Fibroblast of gingiva (primary cell): ENCODE measurements around the gene PRODH2.
"Not testable (repeated sequence)": the region's sequence is repeated elsewhere in the genome, so short reads cannot be mapped to it uniquely, and the experiment has no call there.

Experiments
- DNase-seq: peaks from one replicate; pipeline ENCODE4 v3.0.0-alpha.2; 2011; ENCODE audit warnings: low read depth

PRODH2 gene

DNA sequence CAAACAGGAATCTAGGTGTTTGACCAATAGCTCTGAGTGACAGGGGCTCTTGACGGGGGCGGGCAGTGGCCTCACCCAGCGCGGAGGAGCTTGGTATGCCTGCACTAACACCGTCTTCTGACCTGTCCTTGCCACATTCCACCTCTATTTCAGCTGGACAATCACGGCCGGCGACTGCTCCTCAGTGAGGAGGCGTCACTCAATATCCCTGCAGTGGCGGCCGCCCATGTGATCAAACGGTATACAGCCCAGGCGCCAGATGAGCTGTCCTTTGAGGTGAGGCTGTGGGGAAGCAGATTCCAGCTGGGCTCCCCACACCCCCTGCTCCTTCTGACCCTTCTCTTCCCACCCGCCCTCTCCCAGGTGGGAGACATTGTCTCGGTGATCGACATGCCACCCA, 32.6 kb downstream of the PRODH2 start:
- no peak for DNase-seq

DNA sequence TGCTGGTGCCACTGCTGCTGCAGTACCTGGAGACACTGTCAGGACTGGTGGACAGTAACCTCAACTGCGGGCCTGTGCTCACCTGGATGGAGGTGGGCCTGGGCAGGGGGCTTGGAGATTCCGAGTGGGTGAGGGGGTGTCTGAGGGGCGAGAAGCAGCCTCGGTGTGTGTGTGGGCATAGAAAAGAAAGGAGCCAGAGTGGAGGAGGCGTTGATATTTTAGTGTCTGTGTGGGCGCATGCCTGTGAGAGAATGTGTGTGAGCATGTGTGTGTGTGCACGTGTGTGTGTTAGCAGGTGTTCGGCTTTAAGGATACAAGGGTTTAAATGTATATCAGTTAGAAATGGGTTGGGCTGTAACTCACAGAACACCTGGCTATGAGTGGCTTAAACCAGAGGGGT, 33.6 kb downstream of the PRODH2 start:
- no peak for DNase-seq

DNA sequence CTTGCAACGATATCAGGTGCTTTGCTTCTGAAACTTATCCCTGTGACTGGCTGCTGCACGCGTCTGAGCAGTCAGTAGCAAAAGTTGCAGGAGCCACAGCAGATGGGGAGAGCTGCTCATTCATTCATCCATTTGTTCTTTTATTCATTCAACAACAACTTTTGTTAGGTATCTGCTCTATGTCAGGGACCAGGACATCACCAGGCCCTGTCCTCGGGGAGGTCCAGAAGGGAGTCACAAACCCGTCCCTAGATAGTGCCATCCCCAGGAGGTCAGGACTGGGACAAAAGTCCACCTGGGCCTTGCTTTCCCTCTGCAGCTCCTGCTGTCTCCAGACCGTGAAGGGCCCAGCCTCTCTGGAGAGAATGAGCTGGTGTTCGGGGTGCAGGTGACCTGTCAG, 34.7 kb downstream of the PRODH2 start:
- DNase-seq, result no peak

DNA sequence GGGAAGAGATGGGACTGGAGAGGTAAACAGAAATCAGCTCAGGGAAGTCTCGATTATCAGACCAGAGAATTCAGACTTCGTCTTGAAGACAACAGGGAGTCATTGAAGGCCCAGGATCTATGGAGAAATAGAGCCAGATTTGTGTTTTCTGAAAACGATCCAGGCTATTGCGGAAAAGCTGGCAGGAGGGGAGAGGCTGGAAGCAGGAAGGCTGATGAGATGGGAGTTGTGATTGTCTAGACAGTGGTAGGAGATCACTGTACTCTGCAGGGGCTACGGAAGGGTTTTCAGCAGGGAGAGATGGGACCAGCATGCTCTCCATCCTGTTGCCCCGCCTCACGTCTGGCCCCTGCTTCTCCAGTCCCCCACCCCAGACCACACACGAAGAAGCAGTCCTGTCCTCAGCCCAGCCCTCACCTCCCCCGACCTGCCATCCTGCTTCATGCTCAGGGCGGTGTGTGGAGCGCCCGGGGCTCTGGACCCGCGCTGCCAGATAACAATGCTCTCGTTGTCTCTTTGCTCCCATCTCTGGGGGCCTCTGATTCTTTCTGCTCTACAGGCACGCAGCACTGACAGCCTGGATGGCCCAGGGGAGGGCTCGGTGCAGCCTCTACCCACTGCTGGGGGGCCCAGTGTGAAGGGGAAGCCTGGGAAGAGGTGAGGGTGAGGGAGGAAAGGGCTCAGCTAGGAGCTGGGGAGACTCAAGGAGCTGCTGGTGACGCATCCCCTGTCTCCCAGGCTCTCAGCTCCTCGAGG, 35.4 kb downstream of the PRODH2 start:
- DNase-seq, result no peak

DNA sequence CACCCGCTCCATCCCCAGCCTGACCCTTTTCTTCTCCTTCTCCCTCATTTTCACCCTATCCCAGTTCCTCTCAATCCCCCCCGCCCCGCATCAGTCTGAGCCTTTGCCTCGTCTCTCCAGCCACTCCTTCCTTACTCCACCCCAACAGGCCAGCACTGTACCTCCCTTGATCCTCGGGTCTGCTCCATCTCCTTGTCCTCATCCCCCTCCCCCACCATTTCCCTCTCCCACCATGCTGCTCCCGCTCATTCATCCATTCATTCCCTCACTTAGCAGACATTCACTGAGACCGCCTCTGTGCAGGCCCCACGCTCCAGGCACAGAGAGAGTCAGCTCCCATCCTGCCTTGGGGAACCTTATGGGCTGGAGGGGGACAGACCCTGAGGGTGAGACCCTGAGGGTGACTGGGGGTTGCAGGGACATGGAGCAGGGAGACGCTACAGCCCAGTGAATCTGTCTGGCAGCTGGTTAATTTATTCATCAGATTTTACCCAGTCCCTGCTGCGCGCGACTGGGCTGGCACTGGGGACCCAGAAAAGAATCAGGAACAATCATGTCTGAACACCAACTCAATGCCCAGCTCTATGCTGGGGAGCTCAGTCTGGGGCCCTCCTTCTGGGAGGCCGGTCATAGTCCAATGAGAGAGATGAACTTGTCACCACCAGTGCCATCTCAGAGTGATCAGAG, 36.4 kb downstream of the PRODH2 start:
- DNase-seq, result no peak

DNA sequence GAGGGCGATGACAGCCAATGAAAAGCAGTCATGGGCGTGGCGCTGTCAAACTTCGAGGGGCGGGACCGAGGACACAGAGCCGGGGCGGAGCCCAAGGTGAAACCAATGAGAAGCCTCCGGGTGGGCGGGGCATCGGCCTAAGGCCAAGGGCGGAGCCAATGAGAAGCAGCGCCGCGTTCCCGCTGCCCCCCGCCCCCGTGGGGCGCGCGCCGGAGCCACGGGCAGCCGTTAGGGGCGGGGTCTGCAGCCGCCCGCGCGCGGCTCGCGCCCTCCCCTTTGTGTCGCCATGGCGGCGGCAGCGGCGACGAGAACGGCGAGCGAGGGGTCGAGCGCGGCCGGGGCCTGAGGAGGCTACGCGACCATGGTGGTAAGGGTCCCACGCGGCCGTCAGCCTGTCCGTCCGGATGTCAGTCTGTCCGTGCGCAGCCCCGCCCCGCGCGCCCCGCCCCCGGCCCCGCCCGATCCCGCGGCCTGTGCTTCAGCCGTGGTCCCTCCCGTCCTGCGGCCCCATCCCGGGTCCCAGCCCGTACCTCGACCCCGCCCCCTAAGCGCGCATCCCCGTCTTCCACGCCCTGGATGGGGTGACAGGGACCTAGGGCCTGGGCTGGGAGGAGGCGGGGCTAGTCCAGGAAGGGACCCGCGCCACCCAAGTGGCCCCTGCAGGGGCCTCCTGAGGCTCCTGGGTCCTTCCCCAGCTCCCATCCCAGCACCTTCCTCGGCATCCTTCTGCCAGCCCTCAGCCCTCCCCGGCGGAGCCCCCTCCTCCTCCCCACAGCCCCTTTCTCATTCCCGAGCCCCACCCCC, 37.1 kb downstream of the PRODH2 start, which contains the start of gene ARHGAP33:
TSS of gene ARHGAP33 (plus strand) at position 267 of the 804 bp plus-strand sequence. CDS start at position 362, 95 bp downstream.
- DNase-seq, result peak; percentile 91

DNA sequence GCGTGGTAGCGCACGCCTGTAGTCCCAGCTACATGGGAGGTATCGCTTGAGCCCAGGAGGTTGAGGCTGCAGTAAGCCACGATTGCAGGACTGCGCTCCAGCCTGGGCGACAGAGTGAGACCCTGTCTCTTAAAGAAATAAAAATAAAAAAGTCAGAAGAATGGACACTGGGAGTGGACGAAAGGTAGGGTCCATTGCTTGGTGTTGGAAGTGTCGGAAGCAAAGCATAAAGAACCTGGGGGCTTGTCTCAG, 37.7 kb downstream of the PRODH2 start:
- DNase-seq, result no peak

DNA sequence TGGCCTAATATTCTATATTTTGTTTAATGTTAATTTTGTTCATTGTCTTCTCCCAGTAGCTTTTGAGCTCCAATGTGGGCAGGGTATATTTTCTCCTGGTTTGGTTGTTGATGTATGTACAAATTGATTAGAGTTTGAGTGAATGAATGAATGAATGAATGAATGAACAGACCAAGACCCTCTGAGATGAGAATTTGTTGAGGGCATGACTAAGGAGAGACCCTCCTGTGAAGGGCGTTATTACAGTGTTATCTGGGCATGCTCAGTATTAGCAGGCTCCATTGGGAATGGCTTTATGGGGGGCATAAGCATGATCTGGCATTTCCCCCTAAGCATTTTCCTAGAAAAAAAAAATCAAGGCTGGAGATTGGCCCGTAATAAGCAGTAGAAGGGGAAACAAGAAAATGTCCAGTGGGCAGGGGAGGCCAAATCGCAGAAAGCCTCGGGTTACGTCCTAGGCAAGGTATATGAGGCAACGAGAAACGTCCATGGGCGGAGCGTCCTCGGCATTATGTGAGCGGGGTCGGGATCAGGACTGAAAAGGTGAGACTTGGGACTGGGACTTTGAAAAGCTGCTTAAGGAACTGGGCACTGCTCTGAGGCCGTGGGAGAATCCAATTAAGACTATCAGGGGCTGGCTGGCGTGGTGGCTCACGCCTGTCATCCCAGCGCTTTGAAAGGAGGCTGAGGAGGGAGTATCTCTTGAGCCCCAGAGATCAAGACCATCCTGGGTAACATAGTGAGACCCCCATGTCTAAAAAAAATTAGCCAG, 38.2 kb downstream of the PRODH2 start:
- no peak for DNase-seq

DNA sequence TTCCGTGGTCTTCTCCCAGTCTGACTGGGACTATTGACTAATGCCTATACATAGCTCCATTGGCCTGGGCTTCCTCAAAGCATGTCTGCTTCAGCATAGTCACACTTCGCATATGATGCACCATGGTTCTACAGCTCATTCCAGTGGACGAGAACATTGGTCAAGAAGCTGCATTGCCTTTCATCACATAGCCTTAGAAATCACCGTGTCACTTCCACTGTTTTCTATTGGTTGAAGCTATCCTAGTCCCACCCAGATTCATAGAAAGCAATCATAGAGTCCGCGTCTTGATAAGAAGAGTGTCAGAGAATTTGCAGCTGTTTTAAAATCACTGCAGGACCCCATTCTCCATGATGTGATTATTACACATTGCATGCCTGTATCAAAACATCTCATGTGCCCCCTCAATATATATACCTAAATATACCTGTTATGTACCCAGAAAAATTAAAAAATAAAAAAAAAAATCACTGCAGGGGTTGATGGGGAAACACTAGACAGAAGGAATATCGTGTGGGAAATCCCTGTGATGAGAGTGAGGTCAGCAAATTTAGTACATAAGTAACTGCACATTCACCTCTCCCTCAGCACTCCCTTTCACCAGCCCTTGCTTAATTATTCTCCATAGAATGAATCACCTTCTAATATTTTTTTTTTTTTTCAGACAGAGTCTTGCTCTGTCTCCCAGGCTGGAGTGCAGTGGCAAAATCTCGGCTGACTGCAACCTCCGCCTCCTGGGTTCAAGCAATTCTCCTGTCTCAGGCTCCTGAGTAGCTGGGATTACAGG, 39.4 kb downstream of the PRODH2 start:
- DNase-seq, result no peak

DNA sequence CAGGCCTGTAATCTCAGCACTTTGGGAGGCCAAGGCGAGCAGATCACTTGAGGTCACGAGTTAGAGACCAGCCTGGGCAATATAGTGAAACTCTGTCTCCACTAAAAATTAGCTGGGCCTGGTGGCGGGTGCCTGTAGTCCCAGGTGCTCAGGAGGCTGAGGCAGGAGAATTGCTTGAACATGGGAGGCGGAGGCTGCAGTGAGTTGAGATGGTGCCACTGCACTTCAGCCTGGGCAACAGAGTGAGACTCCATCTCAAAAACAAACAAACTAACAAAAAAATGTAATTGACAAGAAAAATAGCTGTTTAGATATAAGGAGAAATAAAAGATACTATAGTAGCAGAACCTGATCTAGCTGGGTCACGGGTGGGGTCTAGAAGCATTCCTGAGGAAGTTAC, 40.3 kb downstream of the PRODH2 start:
- not testable (repeated sequence) for DNase-seq

DNA sequence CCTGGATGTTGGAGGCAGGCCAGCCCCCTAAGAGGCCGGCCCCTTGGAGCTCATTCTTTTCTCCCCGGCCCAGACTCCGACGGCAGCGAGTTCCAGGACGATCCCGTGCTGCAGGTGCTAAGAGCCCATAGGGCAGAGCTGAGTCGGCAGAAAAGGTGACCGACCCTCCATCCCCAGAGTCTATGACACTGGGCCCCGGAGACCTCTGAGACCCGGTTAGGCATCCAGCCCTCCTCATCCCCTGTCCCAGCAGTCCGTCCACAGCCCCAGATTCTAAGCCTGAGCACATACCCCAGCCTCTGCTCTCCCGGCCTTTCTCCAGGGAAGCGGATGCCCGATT, 44.6 kb downstream of the PRODH2 start:
- no peak for DNase-seq

DNA sequence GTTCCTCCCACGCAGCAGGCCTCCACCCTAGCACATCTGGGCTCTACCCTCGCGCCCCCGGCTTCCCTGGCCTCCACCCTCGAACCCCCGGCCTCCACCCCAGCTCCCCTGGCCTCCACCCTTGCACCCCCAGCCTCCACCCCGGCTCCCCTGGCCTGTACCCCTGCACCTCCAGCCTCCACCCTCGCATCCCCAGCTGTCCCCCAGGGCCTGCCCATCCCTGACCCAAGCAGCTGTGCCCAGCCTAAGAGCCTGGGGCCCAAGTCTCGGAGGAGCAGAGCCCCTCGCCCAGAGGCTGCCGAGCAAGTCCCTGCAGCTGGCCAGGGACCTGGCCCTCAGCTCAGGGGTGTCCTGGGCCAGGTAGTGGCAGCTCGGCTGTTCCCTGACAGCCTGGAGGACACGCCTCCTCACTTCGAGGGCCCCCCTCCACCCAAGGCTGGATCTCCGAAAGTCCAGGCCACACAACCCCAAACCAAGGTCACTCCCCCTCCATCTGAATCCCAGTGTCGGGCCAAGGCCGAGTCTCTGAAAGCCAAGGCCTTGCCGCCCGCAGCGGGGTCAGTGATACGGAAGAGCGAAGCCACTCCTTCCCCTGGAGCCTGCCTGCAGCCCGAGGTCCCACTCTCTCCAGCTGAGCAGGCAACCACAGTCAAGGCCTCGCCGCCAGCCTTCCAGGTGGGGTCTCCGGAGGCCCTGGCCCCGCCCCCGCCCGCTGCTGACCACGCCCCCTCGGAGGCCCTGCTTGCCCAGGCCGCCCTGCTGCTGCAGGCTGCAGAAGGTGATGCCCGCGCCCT, 45.2 kb downstream of the PRODH2 start:
- no peak for DNase-seq

DNA sequence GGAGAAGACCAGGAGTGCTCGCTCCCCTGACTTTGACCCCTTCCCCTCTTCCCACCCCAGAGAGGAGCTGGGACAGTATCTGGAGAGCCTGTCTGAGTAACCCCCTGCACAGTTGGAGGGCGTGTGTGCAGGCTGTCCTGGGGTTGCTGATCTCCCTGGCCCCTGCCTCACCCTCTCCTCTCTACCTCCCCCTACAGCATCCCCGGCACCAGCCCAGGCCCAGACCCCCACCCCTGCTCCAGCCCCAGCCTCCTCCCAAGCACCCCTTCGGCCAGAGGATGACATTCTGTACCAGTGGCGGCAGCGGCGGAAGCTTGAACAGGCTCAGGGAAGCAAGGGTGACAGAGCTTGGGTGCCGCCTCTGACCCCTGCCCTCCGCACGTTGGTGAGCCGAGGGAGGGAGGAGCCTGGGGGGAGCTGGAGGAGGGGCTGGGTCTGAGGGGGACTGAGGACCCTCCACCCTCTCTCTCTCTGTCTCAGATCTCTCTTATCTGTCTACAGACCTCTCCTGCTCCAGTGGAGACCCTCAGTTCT, 46.0 kb downstream of the PRODH2 start:
- no peak for DNase-seq

DNA sequence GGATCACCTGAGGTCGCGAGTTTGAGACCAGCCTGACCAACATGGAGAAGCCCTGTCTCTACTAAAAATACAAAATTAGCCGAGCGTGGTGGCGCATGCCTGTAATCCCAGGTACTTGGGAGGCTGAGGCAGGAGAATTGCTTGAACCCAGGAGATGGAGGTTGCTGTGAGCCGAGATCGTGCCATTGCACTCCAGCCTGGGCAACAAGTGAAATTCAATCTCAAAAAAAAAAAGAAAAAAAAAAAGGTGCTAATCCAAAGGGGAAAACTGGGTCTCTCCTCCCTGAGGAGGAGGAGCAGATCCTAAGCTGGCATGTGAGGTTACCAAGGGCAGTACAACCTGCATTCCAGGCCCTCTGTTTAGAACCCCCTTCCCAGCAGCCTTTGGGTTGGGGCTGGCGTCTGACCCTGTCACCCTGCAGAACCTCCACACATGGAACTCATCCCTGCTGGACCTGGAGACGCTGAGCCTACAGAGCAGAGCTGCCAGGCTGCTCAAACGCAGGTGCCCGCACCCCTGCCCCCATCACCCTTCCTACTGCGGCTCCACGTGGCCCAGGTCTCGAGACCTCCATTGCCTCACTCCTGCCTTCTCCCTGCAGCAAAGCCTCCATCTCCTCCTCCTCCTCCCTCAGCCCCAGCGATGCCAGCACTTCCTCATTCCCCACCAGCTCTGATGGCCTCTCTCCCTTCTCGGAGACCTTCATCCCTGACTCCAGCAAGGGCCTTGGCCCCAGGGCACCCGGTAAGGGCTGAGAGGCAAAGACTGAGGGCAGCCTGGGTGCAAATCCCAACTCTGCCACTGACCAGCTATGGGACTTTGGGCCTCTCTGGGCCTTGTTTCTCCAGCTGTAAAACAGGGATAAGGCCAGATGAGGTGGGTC, 48.0 kb downstream of the PRODH2 start:
- DNase-seq, result no peak

DNA sequence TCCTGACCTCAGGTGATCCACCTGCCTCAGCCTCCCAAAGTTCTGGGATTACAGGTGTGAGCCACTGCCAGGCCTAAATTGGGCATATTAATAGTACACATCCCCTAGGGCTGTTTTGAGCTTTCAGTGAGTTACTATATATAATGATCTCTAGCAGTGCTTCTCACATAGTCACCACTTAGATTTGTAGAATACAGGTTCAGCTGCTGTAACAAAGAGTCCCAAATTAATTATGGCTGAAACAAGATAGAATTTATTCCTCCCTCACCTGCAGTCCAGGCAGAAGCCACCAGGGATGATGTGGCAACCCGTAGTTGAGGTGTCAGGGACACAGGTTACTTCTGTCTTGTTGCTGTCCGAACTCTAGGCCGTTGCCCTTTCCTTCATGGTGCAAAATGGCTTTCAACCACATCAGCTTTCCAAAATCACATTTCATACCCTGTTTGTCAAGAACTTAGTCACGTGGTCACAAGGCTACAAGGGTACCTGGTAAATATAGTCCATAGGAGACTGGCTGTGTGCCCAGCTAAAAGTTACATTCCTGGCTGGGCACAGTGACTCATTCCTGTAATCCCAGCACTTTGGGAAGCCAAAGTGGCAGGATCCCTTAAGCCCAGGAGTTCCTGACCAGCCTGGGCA, 51.8 kb downstream of the PRODH2 start:
- peak; percentile 12 for DNase-seq

DNA sequence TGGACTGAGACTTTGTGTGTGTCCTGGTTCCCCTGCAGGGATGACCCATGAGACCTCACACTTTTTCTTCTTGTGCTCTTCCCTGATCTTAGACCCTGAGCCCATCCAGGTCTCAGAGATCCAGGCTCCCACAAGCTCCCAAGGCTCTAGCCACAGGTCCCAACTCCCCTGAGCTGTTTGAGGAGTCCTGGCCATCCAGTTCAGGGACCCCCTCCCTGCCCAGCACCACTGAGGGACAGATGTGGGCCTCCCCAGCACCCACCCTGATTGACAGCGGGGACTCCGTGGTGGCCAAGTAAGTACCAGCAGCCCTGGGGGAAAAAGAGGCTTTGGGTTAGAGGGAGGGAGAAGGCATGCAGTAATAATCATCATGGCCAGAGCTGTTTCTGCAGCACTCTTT, 52.9 kb downstream of the PRODH2 start:
- DNase-seq, result no peak

DNA sequence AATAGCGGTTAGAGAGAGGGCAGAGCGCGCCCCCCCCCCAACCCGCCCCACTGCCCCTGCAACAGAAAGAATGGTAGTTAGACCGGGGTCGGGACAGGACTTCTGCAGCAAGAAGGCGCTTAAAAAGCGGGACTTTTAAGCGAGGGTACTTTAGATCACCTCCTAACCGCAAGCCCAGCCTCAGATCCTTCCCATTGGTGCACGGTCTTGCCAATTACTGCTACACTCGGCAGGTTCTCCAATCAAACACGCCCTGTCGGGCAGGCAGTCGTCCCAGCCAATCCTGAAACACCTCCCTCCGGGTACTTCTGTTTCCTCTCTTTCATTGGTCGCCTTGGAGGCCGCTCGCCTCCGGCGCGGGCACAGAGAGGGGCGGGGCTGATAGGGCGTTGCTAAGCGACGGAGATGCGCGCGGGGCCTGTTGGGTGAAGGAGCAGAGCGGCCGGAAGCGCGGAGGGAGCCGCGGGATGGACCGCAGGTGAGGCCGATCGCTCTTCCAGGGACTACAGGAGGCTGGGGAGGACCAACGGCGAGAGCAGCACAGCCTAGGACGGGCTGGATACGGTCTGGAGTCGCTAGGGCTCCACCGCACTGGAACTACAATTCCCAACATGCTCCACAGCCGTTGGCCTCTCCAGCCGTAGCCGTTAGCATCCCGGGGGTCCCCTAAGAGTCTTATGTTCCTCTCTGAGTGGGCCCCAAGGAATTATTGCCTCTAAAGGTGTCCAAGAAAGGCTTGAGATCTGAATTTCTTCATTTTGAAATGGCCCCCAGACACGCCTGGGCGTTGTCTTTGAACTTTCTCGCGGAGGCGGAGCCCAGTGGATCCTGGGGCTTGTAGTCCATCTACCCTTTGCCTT, 54.7 kb downstream of the PRODH2 start, which contains the start of gene PROSER3:
TSS of gene PROSER3 (plus strand) at position 428 of the 860 bp plus-strand sequence. CDS start at position 468, 40 bp downstream.
- peak; percentile 100 for DNase-seq

DNA sequence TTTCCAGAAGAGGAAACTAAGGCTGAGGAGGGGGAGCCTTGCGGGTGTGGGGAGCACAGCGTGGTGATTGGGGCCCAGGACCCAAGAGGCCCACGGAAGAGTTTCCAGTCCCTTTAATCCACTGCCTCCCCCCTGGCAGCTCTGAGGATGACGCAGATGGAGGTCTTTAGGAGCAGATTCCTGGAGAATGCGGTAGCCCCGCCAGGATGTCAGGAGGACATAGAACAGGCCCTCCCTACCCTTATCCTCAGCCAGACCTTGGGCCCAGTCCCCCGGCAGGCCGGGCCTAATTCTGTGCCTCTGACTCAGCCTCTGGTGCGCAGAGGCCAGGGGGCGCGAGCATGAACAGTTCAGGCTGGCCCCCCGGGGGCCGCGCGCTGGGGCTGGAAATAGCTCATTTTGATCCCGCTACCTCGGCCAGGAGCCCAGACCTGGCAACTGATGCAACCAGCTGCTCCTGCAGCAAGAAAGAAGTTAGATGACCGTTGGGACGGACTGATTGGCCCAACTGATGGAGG, 55.4 kb downstream of the PRODH2 start:
- DNase-seq, result peak; percentile 92
